ENCODE results near the gene OAS1.
"Not testable (repeated sequence)": the region's sequence is repeated elsewhere in the genome, so short reads cannot be mapped to it uniquely, and the experiment has no call there.

The OAS1 gene

GRCh38 chr12:112900298-112901145 lies 6.2 kb upstream of the OAS1 start:
- no peak for DNase-seq (ENCODE audit: low spot score)

- no peak for DNase-seq (ENCODE audit: low spot score)
These were observed 5.5 kb upstream of the OAS1 start for GRCh38 chr12:112901271-112901670.

GRCh38 chr12:112904571-112904970 lies 2.2 kb upstream of the OAS1 start:
- DNase-seq (ENCODE audit: low spot score), result no peak

- DNase-seq (ENCODE audit: low spot score), result no peak
These were observed 1.2 kb upstream of the OAS1 start for GRCh38 chr12:112905451-112906089.

- peak; percentile 29 for DNase-seq (ENCODE audit: low spot score)
These were observed 824 bp downstream of the OAS1 start for GRCh38 chr12:112907415-112908157.

GRCh38 chr12:112908548-112908947 lies 1.8 kb downstream of the OAS1 start:
- DNase-seq (ENCODE audit: low spot score), result no peak

GRCh38 chr12:112909693-112910092 lies 2.9 kb downstream of the OAS1 start:
- DNase-seq (ENCODE audit: low spot score), result no peak

GRCh38 chr12:112913038-112913688 lies 6.4 kb downstream of the OAS1 start:
- DNase-seq (ENCODE audit: low spot score), result no peak

GRCh38 chr12:112913888-112914287 lies 7.1 kb downstream of the OAS1 start:
- not testable (repeated sequence) for DNase-seq (ENCODE audit: low spot score)

GRCh38 chr12:112916270-112916669 lies 9.5 kb downstream of the OAS1 start:
- DNase-seq (ENCODE audit: low spot score), result no peak

- DNase-seq (ENCODE audit: low spot score), result no peak
These were observed 12.4 kb downstream of the OAS1 start for GRCh38 chr12:112919121-112919520.

- no peak for DNase-seq (ENCODE audit: low spot score)
These were observed 18.2 kb downstream of the OAS1 start for GRCh38 chr12:112924986-112925385.

GRCh38 chr12:112926416-112927033 lies 19.8 kb downstream of the OAS1 start:
- not testable (repeated sequence) for DNase-seq (ENCODE audit: low spot score)

GRCh38 chr12:112927475-112927874 lies 20.7 kb downstream of the OAS1 start:
- no peak for DNase-seq (ENCODE audit: low spot score)

- DNase-seq (ENCODE audit: low spot score), result no peak
These were observed 21.2 kb downstream of the OAS1 start for GRCh38 chr12:112927925-112928324.

- DNase-seq (ENCODE audit: low spot score), result no peak
These were observed 22.2 kb downstream of the OAS1 start for GRCh38 chr12:112928978-112929377.

GRCh38 chr12:112929715-112930114 lies 23.0 kb downstream of the OAS1 start:
- DNase-seq (ENCODE audit: low spot score), result no peak

GRCh38 chr12:112930350-112930749 lies 23.6 kb downstream of the OAS1 start:
- no peak for DNase-seq (ENCODE audit: low spot score)

GRCh38 chr12:112932485-112933128 lies 25.8 kb downstream of the OAS1 start:
- no peak for DNase-seq (ENCODE audit: low spot score)

GRCh38 chr12:112933129-112933505 lies 26.4 kb downstream of the OAS1 start:
- DNase-seq (ENCODE audit: low spot score), result no peak

- no peak for DNase-seq (ENCODE audit: low spot score)
These were observed 29.5 kb downstream of the OAS1 start for GRCh38 chr12:112936264-112936663.
